ENCODE measurements around the gene PROSER2. TPM values are rescaled to one million over a fixed set of nuclear protein-coding genes. Genes with fewer than 3 reads are reported as not detected.

The PROSER2 gene
- total RNA-seq, 1 donor from 2014 or later = 0.37 TPM

GRCh38 chr10:11879387-11880094, 56.4 kb downstream of the PROSER2 start:
- H3K27me3 Mint-ChIP-seq (ENCODE audit: low read depth) = peaks cover 8% of the 10 kb centered on the region
- no peak overlapping the region for H3K27ac Mint-ChIP-seq
- no peaks in the 10 kb centered on the region for H3K36me3 Mint-ChIP-seq (ENCODE audit: low read depth)
- no peaks in the 10 kb centered on the region for H3K9me3 Mint-ChIP-seq
- H3K4me3 Mint-ChIP-seq (ENCODE audit: low read depth) = no peak overlapping the region
- DNase-seq (ENCODE audit: low spot score) = no peak
- intact Hi-C loops (cut with micrococcal nuclease) = no loop called here
- peaks cover 12% of the 10 kb centered on the region for H3K4me1 Mint-ChIP-seq (ENCODE audit: low read depth)

- Mint-ChIP-seq H3K27ac (no peak overlapping the region), H3K4me3 (ENCODE audit: low read depth) (no peak overlapping the region), H3K4me1 (ENCODE audit: low read depth) (peaks cover 9% of the 10 kb centered on the region), H3K9me3 (no peaks in the 10 kb centered on the region), H3K36me3 (ENCODE audit: low read depth) (no peaks in the 10 kb centered on the region), H3K27me3 (ENCODE audit: low read depth) (peaks cover 8% of the 10 kb centered on the region)
- intact Hi-C loops (cut with micrococcal nuclease) = no loop called here
- DNase-seq (ENCODE audit: low spot score) = no peak
Observed at GRCh38 chr10:11880151-11881029, 57.2 kb downstream of the PROSER2 start.

GRCh38 chr10:11881030-11881476, 57.9 kb downstream of the PROSER2 start:
- H3K27ac Mint-ChIP-seq = no peak overlapping the region
- H3K4me1 Mint-ChIP-seq (ENCODE audit: low read depth) = peaks cover 9% of the 10 kb centered on the region
- peaks cover 7% of the 10 kb centered on the region for H3K27me3 Mint-ChIP-seq (ENCODE audit: low read depth)

GRCh38 chr10:11881477-11882417, 58.6 kb downstream of the PROSER2 start:
- Mint-ChIP-seq H3K4me3 (ENCODE audit: low read depth) (no peak overlapping the region), H3K27me3 (ENCODE audit: low read depth) (peaks cover 3% of the 10 kb centered on the region), H3K36me3 (ENCODE audit: low read depth) (no peaks in the 10 kb centered on the region), H3K27ac (no peak overlapping the region), H3K9me3 (no peaks in the 10 kb centered on the region), H3K4me1 (ENCODE audit: low read depth) (peaks cover 9% of the 10 kb centered on the region)
- DNase-seq (ENCODE audit: low spot score) = no peak
- intact Hi-C loops (cut with micrococcal nuclease) = no loop called here

More at GRCh38 chr10:11881030-11881476, 57.9 kb downstream of the PROSER2 start:
- intact Hi-C loops (cut with micrococcal nuclease) = no loop called here
- DNase-seq (ENCODE audit: low spot score) = no peak
- Mint-ChIP-seq H3K9me3 (no peaks in the 10 kb centered on the region), H3K36me3 (ENCODE audit: low read depth) (no peaks in the 10 kb centered on the region), H3K4me3 (ENCODE audit: low read depth) (no peak overlapping the region)

- H3K27ac Mint-ChIP-seq = no peak overlapping the region
- no peak for DNase-seq (ENCODE audit: low spot score)
- H3K4me1 Mint-ChIP-seq (ENCODE audit: low read depth) = peaks cover 9% of the 10 kb centered on the region
- H3K27me3 Mint-ChIP-seq (ENCODE audit: low read depth) = peaks cover 3% of the 10 kb centered on the region
- no peaks in the 10 kb centered on the region for H3K9me3 Mint-ChIP-seq
- H3K36me3 Mint-ChIP-seq (ENCODE audit: low read depth) = no peaks in the 10 kb centered on the region
- intact Hi-C loops (cut with micrococcal nuclease) = no loop called here
- H3K4me3 Mint-ChIP-seq (ENCODE audit: low read depth) = no peak overlapping the region
Observed at GRCh38 chr10:11882646-11883375, 59.7 kb downstream of the PROSER2 start.

- Mint-ChIP-seq H3K9me3 (no peaks in the 10 kb centered on the region), H3K27ac (no peak overlapping the region), H3K27me3 (ENCODE audit: low read depth) (peaks cover 3% of the 10 kb centered on the region), H3K36me3 (ENCODE audit: low read depth) (no peaks in the 10 kb centered on the region), H3K4me1 (ENCODE audit: low read depth) (peaks cover 9% of the 10 kb centered on the region), H3K4me3 (ENCODE audit: low read depth) (no peak overlapping the region)
- intact Hi-C loops (cut with micrococcal nuclease) = no loop called here
- no peak for DNase-seq (ENCODE audit: low spot score)
Observed at GRCh38 chr10:11884706-11885423, 61.7 kb downstream of the PROSER2 start.

GRCh38 chr10:11885437-11886137, 62.4 kb downstream of the PROSER2 start:
- intact Hi-C loops (cut with micrococcal nuclease) = no loop called here
- no peaks in the 10 kb centered on the region for H3K9me3 Mint-ChIP-seq
- peaks cover 9% of the 10 kb centered on the region for H3K4me1 Mint-ChIP-seq (ENCODE audit: low read depth)
- H3K27me3 Mint-ChIP-seq (ENCODE audit: low read depth) = peaks cover 3% of the 10 kb centered on the region
- H3K4me3 Mint-ChIP-seq (ENCODE audit: low read depth) = no peak overlapping the region
- no peak for DNase-seq (ENCODE audit: low spot score)
- no peaks in the 10 kb centered on the region for H3K36me3 Mint-ChIP-seq (ENCODE audit: low read depth)
- no peak overlapping the region for H3K27ac Mint-ChIP-seq

- Mint-ChIP-seq H3K4me1 (ENCODE audit: low read depth) (peaks cover 9% of the 10 kb centered on the region), H3K9me3 (no peaks in the 10 kb centered on the region), H3K4me3 (ENCODE audit: low read depth) (no peak overlapping the region), H3K27ac (no peak overlapping the region), H3K27me3 (ENCODE audit: low read depth) (peaks cover 3% of the 10 kb centered on the region), H3K36me3 (ENCODE audit: low read depth) (no peaks in the 10 kb centered on the region)
- intact Hi-C loops (cut with micrococcal nuclease) = no loop called here
- DNase-seq (ENCODE audit: low spot score) = no peak
Observed at GRCh38 chr10:11886138-11886474, 63.0 kb downstream of the PROSER2 start.

GRCh38 chr10:11886851-11887250, 63.7 kb downstream of the PROSER2 start:
- no peaks in the 10 kb centered on the region for H3K36me3 Mint-ChIP-seq (ENCODE audit: low read depth)
- H3K4me3 Mint-ChIP-seq (ENCODE audit: low read depth) = no peak overlapping the region
- H3K27me3 Mint-ChIP-seq (ENCODE audit: low read depth) = peaks cover 3% of the 10 kb centered on the region
- no peak overlapping the region for H3K27ac Mint-ChIP-seq
- intact Hi-C loops (cut with micrococcal nuclease) = no loop called here
- no peak for DNase-seq (ENCODE audit: low spot score)
- peaks cover 9% of the 10 kb centered on the region for H3K4me1 Mint-ChIP-seq (ENCODE audit: low read depth)
- H3K9me3 Mint-ChIP-seq = no peaks in the 10 kb centered on the region

GRCh38 chr10:11887381-11888227, 64.4 kb downstream of the PROSER2 start:
- Mint-ChIP-seq H3K4me1 (ENCODE audit: low read depth) (peaks cover 4% of the 10 kb centered on the region), H3K4me3 (ENCODE audit: low read depth) (no peak overlapping the region), H3K36me3 (ENCODE audit: low read depth) (no peaks in the 10 kb centered on the region), H3K27ac (no peak overlapping the region), H3K9me3 (no peaks in the 10 kb centered on the region), H3K27me3 (ENCODE audit: low read depth) (peaks cover 2% of the 10 kb centered on the region)
- intact Hi-C loops (cut with micrococcal nuclease) = no loop called here
- DNase-seq (ENCODE audit: low spot score) = no peak
